LNCaP clone FGC (cell line): Measurements from ENCODE around the gene KLB.

ENCODE experiments used
- DNase-seq: peaks from one replicate; pipeline ENCODE4 v3.0.0-alpha.2; 2011; ENCODE audit warnings: low read depth
- H3K4me3 ChIP-seq: 2 replicates; pipeline ENCODE4 v1.5.1; 2011; ENCODE audit warnings: mild to moderate bottlenecking, low read depth, low read length, control low read depth
- CTCF ChIP-seq: IDR thresholded peaks from 2 replicates; pipeline ENCODE4 v1.5.1; 2012; ENCODE audit warnings: mild to moderate bottlenecking; ENCODE audit not compliant: control insufficient read depth, insufficient read depth; ENCODE audit errors: extremely low read depth

The KLB gene

GRCh38 chr4:39469429-39470077, 62.8 kb downstream of the KLB start:
- peak; percentile 75 for TF ChIP-seq CTCF
- H3K4me3 ChIP-seq: no peak overlapping the region
- peak; percentile 69 for DNase-seq

- TF ChIP-seq CTCF: no peak
- DNase-seq: no peak
- no peak overlapping the region for H3K4me3 ChIP-seq
Measured at GRCh38 chr4:39470402-39470801, 63.7 kb downstream of the KLB start.

- no peak for DNase-seq
- no peak overlapping the region for H3K4me3 ChIP-seq
- TF ChIP-seq CTCF: no peak
Measured at GRCh38 chr4:39472396-39472795, 65.7 kb downstream of the KLB start.

- no peak for DNase-seq
- H3K4me3 ChIP-seq: no peak overlapping the region
- TF ChIP-seq CTCF: no peak
Measured at GRCh38 chr4:39476187-39476895, 69.6 kb downstream of the KLB start.

- TF ChIP-seq CTCF: no peak
- DNase-seq: no peak
- no peak overlapping the region for H3K4me3 ChIP-seq
Measured at GRCh38 chr4:39480251-39480650, 73.5 kb downstream of the KLB start.

- no peak overlapping the region for H3K4me3 ChIP-seq
- TF ChIP-seq CTCF: no peak
- DNase-seq: no peak
Measured at GRCh38 chr4:39480902-39481695, 74.4 kb downstream of the KLB start.
